Left renal cortex interstitium (tissue), 4 donors: ENCODE data around the gene THRAP3. TPM values are rescaled to one million over a fixed set of nuclear protein-coding genes. Genes with fewer than 3 reads are reported as not detected.
"Not testable (repeated sequence)": the region's sequence is repeated elsewhere in the genome, so short reads cannot be mapped to it uniquely, and the experiment has no call there.

Experiments
- DNase-seq, 4 donors: peaks; one replicate each; pipeline ENCODE4 v3.0.0-alpha.2; 2013; ENCODE audit warnings: low read depth in 4 of 4, low spot score in 2 of 4, missing footprints in 1 of 4
- polyA plus RNA-seq, 4 donors: library from polyadenylated mRNA; unstranded; fragments of 120-200 nt; gene quantifications; one replicate each; pipeline ENCODE4 v1.2.1, GENCODE V29; 2013; ENCODE audit not compliant: insufficient read length in 4 of 4

THRAP3 gene, protein sequence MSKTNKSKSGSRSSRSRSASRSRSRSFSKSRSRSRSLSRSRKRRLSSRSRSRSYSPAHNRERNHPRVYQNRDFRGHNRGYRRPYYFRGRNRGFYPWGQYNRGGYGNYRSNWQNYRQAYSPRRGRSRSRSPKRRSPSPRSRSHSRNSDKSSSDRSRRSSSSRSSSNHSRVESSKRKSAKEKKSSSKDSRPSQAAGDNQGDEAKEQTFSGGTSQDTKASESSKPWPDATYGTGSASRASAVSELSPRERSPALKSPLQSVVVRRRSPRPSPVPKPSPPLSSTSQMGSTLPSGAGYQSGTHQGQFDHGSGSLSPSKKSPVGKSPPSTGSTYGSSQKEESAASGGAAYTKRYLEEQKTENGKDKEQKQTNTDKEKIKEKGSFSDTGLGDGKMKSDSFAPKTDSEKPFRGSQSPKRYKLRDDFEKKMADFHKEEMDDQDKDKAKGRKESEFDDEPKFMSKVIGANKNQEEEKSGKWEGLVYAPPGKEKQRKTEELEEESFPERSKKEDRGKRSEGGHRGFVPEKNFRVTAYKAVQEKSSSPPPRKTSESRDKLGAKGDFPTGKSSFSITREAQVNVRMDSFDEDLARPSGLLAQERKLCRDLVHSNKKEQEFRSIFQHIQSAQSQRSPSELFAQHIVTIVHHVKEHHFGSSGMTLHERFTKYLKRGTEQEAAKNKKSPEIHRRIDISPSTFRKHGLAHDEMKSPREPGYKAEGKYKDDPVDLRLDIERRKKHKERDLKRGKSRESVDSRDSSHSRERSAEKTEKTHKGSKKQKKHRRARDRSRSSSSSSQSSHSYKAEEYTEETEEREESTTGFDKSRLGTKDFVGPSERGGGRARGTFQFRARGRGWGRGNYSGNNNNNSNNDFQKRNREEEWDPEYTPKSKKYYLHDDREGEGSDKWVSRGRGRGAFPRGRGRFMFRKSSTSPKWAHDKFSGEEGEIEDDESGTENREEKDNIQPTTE
- polyA plus RNA-seq = 100 to 1,000 TPM; 121 to 150 (median 142) TPM

DNA sequence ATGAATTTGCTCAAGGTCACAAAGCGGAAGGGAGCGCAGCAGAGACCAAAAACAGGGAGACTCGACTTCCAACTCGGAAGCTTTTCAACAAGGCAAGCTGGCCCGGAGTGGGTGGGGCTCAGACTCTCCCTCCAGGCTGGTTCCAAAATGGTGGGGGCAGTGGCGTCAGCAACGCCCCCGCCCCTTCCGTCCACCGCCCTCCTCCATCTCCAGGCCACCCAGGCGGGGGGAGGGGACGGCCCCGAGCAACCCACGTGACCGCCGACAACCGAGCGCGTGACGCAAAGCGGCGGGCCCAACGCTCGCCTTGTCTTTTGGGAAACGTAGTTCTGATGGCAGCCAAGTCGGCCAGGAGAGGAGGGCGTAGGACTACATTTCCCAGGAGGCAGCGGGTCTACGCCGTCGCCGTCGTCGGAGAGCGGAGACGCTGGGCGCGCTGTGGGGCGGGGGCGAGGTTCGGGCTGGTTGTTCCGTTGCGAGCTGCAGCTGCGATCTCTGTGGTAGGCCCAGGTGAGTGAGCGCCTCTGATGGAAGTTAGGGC is at the start of gene THRAP3:
THRAP3 (plus strand) TSS at position 448 of the 541 bp plus-strand sequence. CDS start 58,121 bp downstream, outside the sequence.
- DNase-seq = peak; percentile 96 to 99 (median 98)

DNA sequence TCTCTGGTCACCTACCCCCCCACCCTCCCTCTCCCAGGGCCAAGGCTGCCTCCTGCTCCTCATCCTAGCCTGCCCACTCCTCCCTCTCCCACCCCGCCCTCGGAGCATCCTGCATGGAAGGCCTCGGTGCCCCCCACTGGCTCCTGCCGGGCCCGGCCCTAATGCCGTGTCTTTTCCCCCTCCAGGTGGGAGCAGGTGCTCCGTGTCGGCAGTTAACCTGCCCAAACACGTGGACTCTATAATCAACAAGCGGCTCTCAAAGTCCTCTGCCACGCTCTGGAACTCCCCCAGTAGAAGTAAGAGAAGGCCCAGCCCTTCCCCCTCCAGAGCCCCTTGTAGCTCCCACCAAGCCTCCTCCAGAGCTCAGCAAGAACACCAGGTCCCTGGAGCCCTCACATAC is 49.5 kb upstream of the THRAP3 start:
- no peak for DNase-seq

DNA sequence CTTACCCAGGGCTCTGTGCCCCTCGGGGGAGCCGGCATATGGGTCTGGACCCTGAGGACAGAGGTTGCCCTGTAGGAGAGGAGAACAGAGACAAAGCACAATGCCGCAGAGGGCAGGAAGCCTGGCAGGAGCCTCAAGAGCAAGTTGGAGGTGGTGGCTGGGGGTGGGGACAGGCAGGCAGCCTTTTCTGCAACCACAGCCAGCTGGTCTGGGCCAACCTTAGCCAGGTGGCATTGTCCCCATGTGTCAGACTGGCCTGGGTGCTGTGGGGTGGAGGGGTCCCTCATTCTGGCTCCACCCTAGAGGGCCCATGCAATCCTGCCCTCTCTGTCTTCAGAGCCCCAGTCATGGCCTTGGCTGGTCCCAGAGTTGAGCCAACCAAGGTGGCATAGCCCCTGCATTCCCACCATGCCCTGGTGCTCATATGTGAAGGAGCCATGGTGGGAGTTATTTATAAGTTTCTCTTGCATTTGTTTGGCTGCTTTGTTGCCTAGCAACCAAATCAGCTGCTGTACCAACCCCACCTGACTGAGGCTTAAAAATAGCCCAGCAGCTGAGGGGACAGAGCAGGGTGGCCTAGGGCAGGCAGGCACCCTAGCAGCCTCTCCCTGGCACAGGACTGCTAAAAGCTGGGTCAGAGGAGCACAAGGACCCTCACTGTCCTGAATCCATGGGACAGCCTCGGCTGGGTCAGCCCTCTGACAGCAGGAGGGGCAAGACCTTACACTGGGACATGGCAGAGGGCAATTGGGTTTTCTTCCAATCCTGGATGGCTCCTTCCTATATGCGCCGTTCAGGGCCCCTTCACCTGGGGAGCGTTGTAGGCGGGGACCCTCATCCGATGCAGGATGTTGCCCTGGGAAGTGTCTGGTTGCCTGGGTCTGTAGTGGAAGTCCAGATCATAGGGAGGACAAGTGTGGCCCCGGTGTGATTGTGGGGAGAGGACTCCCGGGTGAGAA is 48.8 kb upstream of the THRAP3 start:
- DNase-seq = no peak

DNA sequence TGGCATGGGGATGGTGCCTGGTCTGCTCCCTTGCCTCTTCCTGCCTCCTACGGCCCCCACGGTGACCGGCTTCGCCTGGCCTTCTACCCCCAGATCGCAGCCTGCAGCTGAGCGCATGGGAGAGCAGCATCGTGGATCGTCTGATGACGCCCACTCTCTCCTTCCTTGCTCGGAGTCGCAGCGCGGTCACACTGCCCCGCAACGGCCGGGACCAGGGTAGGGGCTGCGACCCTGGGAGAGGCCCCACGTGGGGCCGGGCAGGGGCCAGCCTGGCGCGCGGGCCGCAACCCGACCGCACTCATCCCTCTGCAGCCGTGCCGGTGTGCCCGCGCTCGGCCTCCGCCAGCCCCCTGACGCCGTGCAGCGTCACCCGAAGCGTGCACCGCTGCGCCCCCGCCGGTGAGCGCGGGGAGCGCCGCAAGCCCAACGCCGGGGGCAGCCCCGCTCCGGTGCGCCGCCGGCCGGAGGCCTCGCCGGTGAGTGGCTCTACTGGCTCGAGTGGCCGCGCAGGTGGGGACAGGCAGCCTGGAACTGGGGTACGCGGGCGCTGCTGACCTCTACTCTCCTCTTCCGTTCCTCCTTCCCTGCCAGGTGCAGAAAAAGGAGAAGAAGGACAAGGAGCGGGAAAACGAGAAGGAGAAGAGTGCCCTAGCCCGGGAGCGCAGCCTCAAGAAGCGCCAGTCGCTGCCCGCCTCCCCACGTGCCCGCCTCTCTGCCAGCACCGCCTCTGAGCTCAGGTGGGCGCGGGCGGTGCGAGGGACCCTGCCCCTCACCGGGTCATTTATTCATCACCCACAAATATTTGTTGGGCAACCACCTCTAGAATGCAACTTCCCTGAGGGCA is 47.9 kb upstream of the THRAP3 start:
- DNase-seq = no peak

DNA sequence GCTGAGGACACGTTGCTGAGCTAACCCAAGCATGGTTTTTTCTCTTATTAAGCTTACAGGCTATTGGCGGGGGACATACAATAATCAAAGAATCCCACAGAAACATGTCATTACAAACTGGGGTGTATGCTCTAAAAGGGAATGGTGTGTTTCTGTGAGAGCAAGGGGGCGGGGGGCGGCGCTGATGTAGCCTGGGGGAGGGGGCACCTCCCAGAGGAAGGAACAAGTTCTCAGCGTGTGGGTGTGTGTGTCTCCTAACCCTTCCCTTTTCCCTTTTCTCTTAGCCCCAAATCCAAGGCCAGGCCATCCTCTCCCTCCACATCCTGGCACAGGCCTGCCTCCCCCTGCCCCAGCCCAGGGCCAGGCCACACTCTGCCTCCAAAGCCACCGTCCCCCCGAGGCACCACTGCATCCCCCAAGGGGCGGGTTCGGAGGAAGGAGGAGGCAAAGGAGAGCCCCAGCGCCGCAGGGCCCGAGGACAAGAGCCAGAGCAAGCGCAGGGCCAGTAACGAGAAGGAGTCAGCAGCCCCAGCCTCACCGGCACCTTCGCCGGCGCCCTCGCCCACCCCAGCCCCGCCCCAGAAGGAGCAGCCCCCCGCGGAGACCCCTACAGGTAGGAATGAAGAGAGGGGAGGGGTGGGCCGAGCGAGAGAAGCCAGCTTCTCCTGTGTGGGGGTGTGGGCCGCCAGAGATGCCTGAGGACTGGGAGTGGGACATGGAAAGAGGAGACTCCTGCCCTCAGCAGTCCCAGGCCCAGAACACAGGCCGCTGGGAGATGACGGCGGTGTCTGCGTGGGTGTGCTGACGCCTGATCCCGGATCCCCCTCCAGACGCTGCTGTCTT is 46.4 kb upstream of the THRAP3 start:
- no peak for DNase-seq

DNA sequence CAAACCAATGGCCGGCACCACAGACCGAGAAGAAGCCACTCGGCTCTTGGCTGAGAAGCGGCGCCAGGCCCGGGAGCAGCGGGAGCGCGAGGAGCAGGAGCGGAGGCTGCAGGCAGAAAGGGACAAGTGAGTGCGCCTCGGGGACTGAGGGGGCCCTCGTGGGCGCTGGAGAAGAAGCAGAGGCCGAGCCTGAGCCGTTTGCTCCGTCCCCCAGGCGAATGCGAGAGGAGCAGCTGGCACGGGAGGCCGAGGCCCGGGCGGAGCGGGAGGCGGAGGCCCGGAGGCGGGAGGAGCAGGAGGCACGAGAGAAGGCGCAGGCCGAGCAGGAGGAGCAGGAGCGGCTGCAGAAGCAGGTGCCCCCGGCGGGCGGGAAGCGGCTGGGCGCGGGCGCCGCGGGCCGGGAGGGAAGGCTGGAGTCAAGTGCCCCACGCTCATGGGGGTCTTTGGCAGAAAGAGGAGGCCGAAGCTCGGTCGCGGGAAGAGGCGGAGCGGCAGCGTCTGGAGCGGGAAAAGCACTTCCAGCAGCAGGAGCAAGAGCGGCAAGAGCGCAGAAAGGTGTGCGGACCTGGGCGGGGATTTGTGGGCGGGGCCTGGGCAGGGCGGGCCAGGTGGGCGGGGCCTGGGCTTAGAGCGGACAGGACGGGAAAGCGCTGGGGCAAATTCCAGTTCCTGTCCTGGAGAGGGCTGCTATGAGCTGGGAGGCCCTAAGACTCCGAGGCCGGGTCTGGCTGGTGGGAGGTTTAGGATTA is 45.6 kb upstream of the THRAP3 start:
- DNase-seq = no peak

DNA sequence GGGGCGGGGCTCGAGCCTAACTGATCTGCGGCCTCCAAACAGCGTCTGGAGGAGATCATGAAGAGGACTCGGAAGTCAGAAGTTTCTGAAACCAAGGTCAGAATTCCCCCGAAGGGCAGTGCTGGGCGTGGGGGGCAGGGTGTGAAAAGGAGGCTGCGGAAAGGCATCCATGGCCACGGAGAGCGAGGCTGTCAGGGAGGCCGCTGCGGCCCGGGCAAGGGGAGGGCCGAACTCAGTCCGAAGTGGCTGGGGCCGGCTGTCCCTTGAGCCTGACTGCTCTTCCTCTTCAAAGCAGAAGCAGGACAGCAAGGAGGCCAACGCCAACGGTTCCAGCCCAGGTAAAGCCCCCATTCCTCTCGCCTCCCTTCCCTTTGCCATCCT is 45.0 kb upstream of the THRAP3 start:
- DNase-seq = no peak

DNA sequence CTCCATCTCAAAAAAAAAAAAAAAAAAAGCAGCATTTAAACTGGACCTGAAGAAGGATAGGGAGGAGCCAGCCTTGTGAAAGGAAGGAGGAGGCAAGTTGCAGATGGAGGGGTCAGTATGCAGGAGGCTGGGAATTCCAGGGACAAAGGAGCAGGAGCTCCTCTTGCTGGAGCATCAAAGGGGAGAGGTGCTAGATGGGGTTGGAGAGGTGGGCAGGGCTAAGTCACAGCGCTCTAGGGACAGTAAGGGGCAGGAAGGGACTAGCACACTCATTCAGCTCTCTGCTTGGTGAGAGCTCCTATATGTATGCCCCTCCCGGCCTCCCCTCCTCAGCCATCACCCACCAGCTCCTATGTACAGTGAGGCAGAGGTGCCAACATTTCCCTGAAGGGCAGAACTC is 41.5 kb upstream of the THRAP3 start:
- no peak for DNase-seq

DNA sequence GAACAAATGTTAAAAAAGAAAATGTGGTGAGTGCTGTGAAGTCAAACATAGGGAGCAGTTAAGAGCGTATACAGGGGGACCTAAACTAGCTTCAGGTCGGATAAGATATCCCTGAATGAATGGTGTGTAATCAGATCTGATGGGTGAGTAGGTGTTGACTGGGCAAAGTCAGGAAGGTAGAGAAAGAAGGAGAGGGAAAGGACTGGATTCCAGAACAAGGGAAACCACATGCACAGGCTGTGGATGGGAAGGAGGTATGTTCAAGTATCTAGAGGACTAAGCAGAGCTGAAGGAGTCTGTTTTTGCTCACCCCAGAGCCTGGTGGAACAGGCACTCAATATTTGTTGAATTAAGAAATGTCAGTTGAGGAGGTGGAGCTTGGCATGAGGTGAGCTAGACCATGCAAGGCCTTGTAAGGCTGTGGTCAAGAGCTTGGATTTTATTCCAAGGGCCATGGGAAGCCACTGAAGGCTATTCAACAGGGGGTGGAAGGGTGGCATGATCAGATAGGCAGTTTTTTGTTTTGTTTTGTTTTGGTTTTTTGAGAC is 40.9 kb upstream of the THRAP3 start:
- DNase-seq = no peak

DNA sequence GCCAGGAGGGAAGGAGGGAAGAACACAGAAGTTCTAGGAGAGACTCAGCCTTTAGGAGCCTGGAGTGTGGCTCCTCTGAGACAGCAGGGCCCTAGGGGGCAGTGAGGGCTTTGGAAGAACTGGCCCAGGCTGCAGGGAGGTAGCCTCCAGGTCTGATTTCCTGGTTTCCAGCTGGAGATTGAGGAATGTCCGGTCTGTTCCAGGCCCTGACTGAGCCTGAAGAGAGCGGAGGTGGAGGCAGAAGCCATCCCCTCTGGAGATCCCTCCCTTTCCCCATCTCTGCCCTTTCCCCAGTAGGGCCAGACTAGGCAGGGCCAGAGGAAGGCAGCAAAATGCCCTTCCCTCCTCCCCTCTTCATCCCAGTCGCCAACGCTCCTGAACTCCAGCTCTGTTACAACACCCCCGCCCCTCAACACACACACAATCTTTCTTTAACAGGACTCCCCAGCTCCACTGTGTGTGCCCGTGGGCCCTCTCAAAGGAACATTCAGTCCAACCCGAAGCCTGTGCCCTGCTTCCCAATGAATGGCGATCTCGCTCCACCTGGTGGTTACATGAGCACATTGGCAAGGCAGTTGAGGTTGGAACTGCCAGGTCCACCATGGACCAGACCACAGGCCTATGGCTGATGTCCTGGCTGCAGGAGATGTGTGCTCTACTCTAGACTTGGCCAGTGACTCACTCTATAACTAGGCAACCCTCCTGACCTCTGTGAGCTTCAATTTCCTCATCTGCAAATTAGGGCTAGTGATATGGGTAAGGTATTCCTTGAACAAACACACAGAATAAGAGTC is 36.2 kb upstream of the THRAP3 start:
- peak; percentile 53 to 79 (median 56) for DNase-seq

DNA sequence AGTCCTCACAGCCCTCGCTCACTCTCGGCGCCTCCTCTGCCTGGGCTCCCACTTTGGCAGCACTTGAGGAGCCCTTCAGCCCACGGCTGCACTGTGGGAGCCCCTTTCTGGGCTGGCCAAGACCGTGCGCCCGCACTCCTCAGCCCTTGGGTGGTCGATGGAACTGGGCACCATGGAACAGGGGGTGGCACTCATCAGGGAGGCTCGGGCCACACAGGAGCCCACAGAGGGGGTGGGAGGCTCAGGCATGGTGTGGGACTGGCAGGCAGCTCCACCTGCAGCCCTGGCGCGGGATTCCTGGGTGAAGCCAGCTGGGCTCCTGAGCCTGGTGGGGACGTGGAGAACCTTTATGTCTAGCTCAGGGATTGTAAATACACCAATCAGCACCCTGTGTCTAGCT is 27.4 kb upstream of the THRAP3 start:
- not testable (repeated sequence) for DNase-seq

DNA sequence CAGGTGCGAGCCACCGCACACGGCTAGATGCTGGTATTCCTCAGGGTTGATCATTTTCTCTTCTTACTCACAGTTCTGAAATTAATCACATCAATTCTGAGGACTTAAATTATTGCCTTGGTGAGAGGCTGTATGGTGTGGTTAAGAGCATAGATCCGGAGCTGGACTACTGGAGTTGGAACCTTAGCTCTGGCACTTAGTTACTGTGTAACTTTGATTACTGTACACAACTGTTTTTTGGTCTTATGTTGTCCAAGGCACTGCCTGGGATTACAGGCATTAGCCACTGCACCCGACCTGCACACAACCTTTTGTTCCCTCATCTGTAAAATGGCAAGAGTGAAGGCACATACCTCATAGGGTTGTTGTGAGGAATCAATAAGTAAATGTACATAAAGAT is 25.6 kb upstream of the THRAP3 start:
- no peak for DNase-seq

DNA sequence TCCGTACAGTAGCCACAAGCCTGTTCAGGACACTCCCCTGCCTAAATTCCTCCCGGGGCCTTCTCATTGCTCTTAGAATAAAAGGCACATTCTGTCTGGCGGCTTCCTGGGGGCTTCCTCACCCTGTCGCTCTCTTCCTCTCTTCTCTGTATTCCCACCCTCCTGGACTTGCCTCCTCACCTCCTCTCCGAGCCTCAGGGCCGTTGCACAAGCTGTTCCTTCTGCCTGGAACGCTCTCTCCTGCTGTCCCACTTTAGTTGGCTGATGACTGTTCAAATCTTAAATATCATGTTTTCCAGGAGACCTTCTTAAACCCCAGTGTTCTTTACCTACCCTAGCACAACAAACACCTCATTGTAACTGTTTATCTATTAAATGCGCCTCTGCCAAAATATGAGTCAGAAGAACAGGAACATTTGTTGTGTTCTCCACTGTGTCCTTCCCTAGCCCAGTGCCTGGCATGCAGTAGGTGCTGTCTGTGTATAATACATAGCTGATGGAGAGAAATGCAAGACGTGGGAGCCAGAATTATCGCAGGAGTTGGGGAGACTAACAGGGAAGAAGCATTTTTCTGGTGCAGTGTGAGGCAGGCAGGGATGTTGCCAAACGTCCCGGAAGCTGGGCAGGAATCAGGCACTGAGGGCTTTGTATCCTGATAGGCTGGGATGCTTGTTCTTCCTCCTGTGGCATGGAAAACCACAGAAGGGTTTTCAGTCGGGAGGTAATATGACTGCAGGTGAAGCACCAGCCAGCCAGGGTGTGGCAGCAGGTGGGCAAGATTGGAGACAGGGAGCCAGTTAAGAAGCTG is 24.1 kb upstream of the THRAP3 start:
- DNase-seq = no peak

DNA sequence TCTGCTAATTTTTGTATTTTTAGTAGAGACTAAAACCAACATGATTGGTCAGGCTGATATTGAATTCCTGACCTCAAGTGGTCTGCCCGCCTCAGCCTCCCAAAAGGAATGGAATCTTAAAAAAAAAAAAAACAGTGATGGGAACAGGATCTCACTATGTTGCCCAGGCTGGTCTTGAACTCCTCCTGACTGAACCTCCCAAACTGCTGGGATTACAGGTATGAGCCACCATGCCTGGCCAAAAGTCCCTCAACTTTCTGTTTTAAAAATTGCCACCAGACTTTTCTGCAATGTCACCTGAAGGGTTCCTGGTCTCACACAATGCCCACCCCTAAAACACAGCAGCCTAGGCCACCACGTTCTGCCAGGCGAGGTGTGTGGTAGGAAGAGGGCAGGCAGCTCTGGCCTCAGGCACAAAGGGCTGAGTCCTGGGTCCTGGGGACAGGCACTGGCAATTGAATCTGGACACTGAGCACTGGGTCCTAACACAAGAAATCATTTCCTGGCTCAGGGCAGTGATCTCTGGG is 21.2 kb upstream of the THRAP3 start:
- DNase-seq = no peak
